Parathyroid adenoma (tissue), 2 donors: ENCODE data around the gene MX1.

ENCODE experiments used
- H2AFZ ChIP-seq: fragments of 300-600 bp; sonication (generic); one replicate; pipeline ENCODE4 v1.7.0; 2017; ENCODE audit warnings: antibody characterized with exemption, mild to moderate bottlenecking
- H3K27ac ChIP-seq: fragments of 300-600 bp; sonication (generic); one replicate; pipeline ENCODE4 v1.7.0; 2017
- H3K27me3 ChIP-seq: fragments of 300-600 bp; sonication (generic); one replicate; pipeline ENCODE4 v1.7.0; 2017; ENCODE audit warnings: low read length; ENCODE audit not compliant: control insufficient read depth, insufficient read depth
- H3K36me3 ChIP-seq: fragments of 300-600 bp; sonication (generic); one replicate; pipeline ENCODE4 v1.7.0; 2017; ENCODE audit warnings: low read length; ENCODE audit not compliant: control insufficient read depth, insufficient read depth
- H3K4me1 ChIP-seq: fragments of 300-600 bp; sonication (generic); one replicate; pipeline ENCODE4 v1.7.0; 2017; ENCODE audit warnings: control low read depth
- H3K4me2 ChIP-seq: fragments of 300-600 bp; sonication (generic); one replicate; pipeline ENCODE4 v1.7.0; 2017; ENCODE audit warnings: low read length
- H3K4me3 ChIP-seq: fragments of 300-600 bp; sonication (generic); one replicate; pipeline ENCODE4 v1.7.0; 2017; ENCODE audit warnings: low read depth, low read length
- H3K79me2 ChIP-seq: fragments of 300-600 bp; sonication (generic); one replicate; pipeline ENCODE4 v1.7.0; 2017; ENCODE audit warnings: control low read depth
- H3K9ac ChIP-seq: fragments of 300-600 bp; sonication (generic); one replicate; pipeline ENCODE4 v1.7.0; 2017; ENCODE audit warnings: mild to moderate bottlenecking
- H3K9me3 ChIP-seq: fragments of 300-600 bp; sonication (generic); one replicate; pipeline ENCODE4 v1.7.0; 2017; ENCODE audit warnings: low read length; ENCODE audit not compliant: control insufficient read depth
- CTCF ChIP-seq: fragments of 300-600 bp; sonication (generic); IDR thresholded peaks from one replicate; pipeline ENCODE4 v1.7.0; 2017; ENCODE audit warnings: antibody characterized with exemption, mild to moderate bottlenecking
- donor health status: primary hyperparathyroidism.

Gene MX1

GRCh38 chr21:41429925-41430491 lies 4.0 kb downstream of the MX1 start:
- TF ChIP-seq CTCF: no peak
- peaks cover 1% of the 10 kb centered on the region for H3K36me3 ChIP-seq
- no peaks in the 10 kb centered on the region for H3K9me3 ChIP-seq

GRCh38 chr21:41431788-41432548 lies 5.9 kb downstream of the MX1 start:
- Histone ChIP-seq H3K4me1 (no peaks in the 10 kb centered on the region), H3K9me3 (no peaks in the 10 kb centered on the region), H3K9ac (no peak overlapping the region), H3K27ac (no peak overlapping the region), H3K79me2 (no peaks in the 10 kb centered on the region), H2AFZ (no peak overlapping the region), H3K4me2 (no peak overlapping the region), H3K27me3 (no peaks in the 10 kb centered on the region), H3K36me3 (peaks cover 3% of the 10 kb centered on the region), H3K4me3 (no peak overlapping the region)
- no peak for TF ChIP-seq CTCF

More at GRCh38 chr21:41429925-41430491, 4.0 kb downstream of the MX1 start:
- Histone ChIP-seq H3K79me2 (no peaks in the 10 kb centered on the region), H3K4me1 (no peaks in the 10 kb centered on the region), H3K27ac (no peak overlapping the region), H3K4me3 (no peak overlapping the region), H3K27me3 (no peaks in the 10 kb centered on the region), H2AFZ (no peak overlapping the region), H3K4me2 (no peak overlapping the region), H3K9ac (no peak overlapping the region)

- H3K9me3 ChIP-seq: no peaks in the 10 kb centered on the region
- H3K27me3 ChIP-seq: no peaks in the 10 kb centered on the region
- no peak for TF ChIP-seq CTCF
- H3K27ac ChIP-seq: no peak overlapping the region
- no peaks in the 10 kb centered on the region for H3K79me2 ChIP-seq
- H2AFZ ChIP-seq: no peak overlapping the region
- H3K4me3 ChIP-seq: no peak overlapping the region
- H3K4me2 ChIP-seq: no peak overlapping the region
- H3K4me1 ChIP-seq: no peaks in the 10 kb centered on the region
- no peak overlapping the region for H3K9ac ChIP-seq
- peaks cover 3% of the 10 kb centered on the region for H3K36me3 ChIP-seq
These were observed 6.8 kb downstream of the MX1 start for GRCh38 chr21:41432562-41433460.

- Histone ChIP-seq H3K4me1 (no peaks in the 10 kb centered on the region), H3K9ac (no peak overlapping the region), H3K79me2 (no peaks in the 10 kb centered on the region), H3K36me3 (peaks cover 3% of the 10 kb centered on the region), H3K27ac (no peak overlapping the region), H3K27me3 (no peaks in the 10 kb centered on the region), H3K4me3 (no peak overlapping the region), H3K4me2 (no peak overlapping the region), H3K9me3 (no peaks in the 10 kb centered on the region), H2AFZ (no peak overlapping the region)
- TF ChIP-seq CTCF: no peak
These were observed 7.5 kb downstream of the MX1 start for GRCh38 chr21:41433566-41433965.
